GM19023 (cell line): Measurements from ENCODE around the gene HOXA4.

ENCODE experiments used
- ATAC-seq: cut with Tn5 transposase; IDR thresholded peaks from one replicate; pipeline ENCODE4 v1.9.1; 2021; ENCODE audit warnings: mild to moderate bottlenecking, moderate library complexity; ENCODE audit not compliant: unreplicated experiment

HOXA4 gene

DNA sequence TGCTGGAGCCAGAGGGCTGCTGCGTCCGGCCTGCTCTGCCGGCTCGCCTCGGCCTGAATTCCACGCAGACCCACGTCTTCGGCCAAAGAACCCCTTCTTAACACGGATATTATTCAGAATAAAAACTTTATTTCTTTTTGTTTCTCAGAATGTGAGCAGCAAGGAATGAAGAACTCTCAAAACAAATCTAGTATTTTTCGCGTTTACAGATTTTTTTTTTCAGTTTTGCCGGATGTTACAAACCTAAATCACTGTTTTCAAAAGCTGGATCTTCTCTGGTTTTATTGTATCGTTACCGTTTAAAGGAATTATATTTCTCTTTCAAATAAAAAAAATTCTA is 23.7 kb downstream of the HOXA4 start:
- ATAC-seq, result no peak

- ATAC-seq, result no peak
Observed at GRCh38 chr7:27106181-27106900, 24.2 kb downstream of the HOXA4 start.

- ATAC-seq, result no peak
Observed at GRCh38 chr7:27105301-27106031, 25.1 kb downstream of the HOXA4 start.

GRCh38 chr7:27104341-27105058 is 26.1 kb downstream of the HOXA4 start:
- ATAC-seq, result no peak

DNA sequence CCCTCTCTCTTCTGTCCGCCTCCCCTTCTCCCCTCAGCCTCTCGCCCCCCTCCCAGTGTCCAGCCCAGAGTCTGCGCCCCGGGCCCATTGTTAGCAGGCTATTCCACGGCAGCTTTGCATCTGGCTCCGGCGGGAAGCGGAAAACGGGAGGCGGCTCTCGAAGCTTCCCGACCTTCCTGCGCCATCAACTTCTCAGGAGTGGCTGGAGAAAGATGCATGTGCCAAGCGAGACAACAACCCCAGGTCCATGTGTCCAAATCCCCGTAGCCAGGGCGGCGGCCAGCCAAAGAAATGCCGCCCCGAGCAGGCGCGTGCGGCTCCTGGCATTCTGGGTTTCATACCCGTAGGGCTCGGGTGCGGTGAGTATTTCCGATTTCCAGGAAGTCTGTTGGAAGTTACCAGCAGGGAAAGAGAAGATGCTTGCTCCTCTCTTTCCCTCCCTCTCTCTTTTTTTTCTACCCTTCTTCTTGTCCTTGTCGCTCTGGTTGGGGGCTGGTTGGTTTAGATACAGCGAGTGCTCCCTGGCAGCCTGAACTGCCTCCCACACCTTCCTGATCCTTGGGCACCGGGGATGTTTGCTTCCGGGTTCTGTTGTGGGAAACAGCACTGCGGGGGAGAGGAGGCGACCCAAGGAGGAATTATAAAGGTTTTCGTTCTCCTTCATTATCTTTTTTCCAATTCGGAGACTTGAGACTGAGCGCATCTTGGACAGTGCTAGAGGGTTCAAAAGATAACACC is 26.9 kb downstream of the HOXA4 start:
- ATAC-seq, result no peak

- ATAC-seq, result no peak
Observed at GRCh38 chr7:27102581-27103442, 27.7 kb downstream of the HOXA4 start, which contains the start of gene HOXA2. TSS of gene HOXA2 (minus strand) at chr7:27102683. CDS start at chr7:27102500, 183 bp downstream.

GRCh38 chr7:27101957-27102580 is 28.5 kb downstream of the HOXA4 start:
- ATAC-seq, result no peak

- no peak for ATAC-seq
Observed at GRCh38 chr7:27101171-27101956, 29.2 kb downstream of the HOXA4 start.

DNA sequence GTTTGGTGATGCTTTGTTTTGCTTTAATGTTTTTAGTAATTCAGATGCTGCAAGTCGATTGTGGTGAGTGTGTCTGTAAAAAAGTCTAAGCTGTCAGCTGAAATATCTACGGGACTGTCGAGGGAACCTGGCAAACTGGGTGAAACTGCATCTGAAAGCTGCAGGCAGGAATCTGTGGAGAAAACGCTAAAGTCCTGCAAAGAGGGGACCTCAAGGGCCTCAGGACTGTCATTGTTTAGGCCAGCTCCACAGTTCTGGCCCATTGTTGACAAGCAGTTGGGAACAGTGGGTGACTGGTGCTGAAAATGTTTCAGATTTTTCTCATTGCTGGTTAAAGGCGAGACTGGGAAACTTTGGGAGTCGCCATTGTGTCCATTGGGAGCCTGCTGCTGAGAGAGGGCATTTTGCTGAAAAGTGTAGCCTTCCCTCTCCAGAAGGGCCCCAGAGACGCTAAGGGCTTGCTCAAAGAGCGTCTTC is 29.8 kb downstream of the HOXA4 start:
- no peak for ATAC-seq

- no peak for ATAC-seq
Observed at GRCh38 chr7:27099453-27100370, 30.8 kb downstream of the HOXA4 start.

DNA sequence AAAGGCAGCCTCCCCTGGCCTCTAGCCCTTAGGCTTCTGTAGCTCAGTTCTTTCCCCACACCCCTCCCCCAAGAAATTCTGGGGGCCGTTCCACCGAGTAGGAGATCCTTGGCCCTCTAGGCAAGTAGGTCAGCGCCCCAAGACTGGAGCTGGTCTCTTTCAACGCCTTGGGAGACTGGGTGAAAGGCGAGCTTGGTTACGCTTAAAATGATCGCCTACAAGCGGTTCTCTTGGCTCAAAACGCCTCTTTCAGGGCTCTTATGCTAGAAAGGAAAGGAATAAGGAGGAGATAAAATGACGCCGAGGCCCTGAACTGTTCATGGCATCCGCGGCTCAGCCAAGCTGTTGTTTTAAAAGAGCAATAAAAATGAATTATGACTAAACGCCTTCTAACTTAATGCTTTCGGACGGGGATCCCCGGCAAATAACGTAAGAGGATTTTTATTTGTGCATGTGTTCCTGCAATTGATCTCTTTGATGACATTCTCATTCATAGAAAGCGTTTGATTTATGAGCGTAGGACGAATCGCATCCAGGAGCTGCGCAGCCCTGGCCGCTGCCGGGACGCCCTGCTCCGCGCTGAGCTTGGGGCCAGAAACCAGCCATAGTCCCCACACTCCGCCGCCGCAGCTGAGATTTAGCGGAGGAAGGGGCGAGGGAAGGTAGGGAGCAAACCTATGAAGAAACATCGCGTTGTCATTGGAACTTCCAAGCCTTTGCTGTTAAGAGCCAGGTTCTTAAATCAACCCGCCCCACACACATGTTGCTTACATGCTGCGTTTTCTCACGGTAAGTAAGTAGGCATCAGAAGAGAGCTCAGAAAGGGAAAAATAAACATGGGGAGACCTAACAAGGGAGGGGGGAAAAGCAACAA is 31.7 kb downstream of the HOXA4 start:
- no peak for ATAC-seq

DNA sequence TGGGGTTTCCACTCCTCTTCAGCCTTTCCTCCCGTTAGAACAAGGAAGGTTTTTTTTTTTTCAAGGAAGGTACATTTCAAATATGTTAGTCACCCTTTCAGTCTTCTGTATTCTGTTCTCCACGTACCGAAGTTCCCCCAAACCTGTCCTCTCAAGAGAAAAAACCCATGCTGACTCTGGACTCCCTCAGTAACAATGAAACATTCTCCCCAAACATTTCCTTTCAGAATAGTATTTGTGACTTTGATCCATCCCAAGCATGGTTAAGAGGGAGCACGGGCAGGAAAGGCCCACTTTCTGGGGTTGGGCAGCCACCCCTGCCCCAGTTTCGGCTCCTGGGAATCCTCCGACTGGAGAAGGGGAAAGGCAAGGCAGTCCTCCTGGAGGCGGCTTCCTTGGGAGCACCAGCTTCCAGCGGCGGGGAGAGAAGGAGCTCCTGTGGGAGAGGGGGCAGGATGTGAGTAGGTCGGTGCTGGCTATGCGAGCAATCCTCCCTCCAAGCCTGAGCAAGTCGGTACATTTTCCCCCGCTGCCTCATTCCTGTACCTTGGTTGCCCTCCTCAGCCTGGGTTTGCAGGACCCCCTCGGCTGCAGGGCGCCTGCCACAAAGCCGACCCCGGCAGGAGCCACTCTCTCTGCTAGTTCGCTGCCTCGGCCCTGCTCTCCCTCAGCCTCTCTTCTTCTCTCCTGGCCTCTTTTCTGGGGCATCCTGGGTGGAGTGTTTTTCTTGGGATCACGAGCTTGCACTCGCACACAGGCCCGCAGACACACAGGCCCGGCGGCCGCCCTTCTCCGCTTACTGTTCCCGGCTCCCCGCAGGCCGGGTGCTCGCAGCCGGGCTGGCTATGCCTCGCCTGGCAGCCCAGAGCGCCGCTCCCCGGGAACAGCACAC is 32.6 kb downstream of the HOXA4 start:
- no peak for ATAC-seq

DNA sequence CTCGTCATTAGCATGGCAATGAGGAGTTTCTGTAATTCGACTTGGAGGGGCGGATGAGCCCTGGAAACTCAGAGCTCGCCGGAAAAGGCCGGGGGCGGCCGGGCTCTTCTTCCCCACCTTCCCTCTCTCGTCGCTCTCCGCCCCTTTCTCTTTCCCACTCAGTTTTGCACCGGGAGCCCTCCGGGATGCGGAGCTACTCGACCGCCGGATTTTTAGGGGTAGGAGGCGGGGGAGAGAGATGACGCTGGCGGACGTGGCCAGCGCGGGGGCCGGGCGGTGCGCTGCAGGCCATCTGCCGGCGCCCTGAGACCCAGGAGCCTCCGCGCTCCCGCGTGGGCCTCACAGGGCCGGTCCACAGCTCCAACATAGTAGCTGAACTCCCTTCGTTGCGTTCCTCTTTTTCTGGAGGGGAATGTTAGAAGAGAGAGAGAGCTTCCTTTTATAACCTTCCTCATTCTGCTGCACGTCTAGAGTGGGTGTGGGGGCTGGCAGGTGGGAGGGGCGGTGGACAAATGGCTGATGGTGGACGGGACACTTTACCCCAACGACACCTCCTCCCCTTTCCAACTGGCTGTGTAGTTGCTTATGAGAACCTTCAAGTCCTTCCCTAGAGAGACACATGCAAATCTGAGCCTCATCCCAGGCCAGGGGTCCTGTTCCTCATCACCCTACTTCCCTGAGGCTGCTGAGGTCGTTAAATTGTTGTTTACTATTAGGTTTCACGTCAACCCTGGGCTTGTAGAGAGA is 33.6 kb downstream of the HOXA4 start:
- no peak for ATAC-seq

DNA sequence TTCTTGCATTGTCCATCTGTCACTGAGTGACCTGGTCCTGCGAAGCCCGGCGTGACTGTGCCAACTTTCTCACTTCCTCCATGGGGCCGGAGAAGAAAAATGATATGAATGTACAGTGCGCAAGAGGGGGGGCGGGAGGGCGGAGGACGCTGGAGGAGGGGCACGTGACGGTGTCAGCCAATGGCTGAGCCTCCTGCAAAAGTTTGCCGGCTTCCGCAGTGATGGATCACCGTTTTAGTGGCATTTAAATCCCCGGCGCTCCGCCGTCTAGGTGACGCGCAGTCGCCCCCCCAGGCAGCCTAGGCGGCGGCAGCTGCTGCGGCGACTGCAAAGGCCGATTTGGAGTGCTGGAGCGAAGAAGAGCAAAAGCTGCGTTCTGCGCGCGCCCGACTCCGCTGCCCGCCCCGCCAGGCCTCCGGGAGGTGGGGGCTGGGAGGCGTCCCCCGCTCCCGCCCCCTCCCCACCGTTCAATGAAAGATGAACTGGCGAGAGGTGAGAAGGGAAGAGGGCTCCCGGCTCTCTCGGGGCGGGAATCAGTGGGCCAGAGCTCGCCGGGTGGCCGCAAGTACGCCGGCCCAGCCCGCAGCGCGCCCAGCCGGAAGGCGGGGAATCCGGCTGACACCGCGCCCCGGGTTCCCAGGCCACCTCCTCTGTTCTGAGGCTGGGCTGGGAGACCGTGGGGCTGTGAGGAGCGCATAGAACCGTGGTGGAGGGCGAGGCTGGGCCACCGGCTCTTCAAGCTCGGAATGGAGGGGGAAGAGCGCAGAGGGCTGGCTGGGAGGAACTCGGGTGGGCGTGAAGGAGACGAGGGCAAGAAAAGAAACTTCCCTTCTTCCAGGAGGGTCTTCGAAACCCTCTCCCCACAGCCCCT is 34.4 kb downstream of the HOXA4 start, which contains the start of gene HOXA1:
HOXA1 (minus strand) TSS at position 104 of the 871 bp plus-strand sequence; CDS start at position 16, 88 bp downstream.
- peak; percentile 85 for ATAC-seq
